KOPT-K1 (cell line): ENCODE results near the gene ARL14.
"Not testable (repeated sequence)": the region's sequence is repeated elsewhere in the genome, so short reads cannot be mapped to it uniquely, and the experiment has no call there.

Experiments used
- H3K27ac ChIP-seq: fragments of 200-600 bp; sonication (generic); 2 replicates; pipeline ENCODE4 v1.5.1; 2016; ENCODE audit warnings: antibody characterized with exemption, mild to moderate bottlenecking, low read depth, low read length; ENCODE audit not compliant: poor library complexity, severe bottlenecking
- H3K36me3 ChIP-seq: fragments of 200-600 bp; sonication (generic); 2 replicates; pipeline ENCODE4 v1.5.1; 2017; ENCODE audit warnings: antibody characterized with exemption, mild to moderate bottlenecking, low read length, moderate library complexity; ENCODE audit not compliant: insufficient read depth
- H3K9me3 ChIP-seq: fragments of 200-600 bp; sonication (generic); 2 replicates; pipeline ENCODE4 v1.5.1; 2017; ENCODE audit warnings: antibody characterized with exemption, low read length, mild to moderate bottlenecking; ENCODE audit not compliant: insufficient read depth, poor library complexity, severe bottlenecking

ARL14 gene

DNA sequence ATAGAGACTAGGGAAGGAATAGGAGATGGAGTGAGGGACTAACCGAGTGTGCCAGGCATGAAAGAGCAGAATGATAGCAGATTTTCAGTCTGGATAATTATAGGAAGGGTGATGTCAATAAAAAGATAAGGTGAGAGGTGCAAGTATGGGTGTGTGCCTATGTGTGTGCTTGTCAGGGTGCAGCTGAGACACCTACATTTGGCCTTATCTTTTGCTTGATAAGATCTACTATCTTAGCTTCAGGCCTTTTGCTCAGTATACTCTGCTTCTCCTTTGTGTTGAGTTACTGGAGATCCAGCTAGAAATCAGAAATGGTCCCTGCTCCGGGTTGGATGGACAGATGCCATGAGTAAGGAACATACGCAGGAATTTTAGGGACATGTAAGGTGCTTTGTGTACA is 17.4 kb downstream of the ARL14 start:
- Histone ChIP-seq H3K9me3 (no peaks in the 10 kb centered on the region), H3K36me3 (no peaks in the 10 kb centered on the region), H3K27ac (no peak overlapping the region)

DNA sequence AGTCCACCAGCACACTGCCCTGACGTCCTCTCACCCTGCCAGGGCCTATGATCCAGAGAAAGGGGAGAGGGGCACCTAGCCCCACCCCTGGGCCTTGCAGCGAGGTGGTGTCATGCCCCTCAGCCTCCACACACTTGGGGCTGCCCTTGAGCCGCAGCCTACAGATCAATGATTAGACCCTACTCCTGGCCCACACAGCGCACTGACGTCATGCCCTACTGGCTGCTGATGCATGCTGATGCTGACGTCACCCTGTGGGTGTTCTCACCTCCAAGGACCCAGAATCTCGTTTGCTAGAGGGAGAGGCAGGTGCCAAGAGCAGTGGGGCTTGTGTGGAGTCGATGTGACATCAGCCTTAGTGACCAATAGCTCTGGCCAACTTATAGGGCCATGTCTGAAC is 18.0 kb downstream of the ARL14 start:
- Histone ChIP-seq H3K9me3 (no peaks in the 10 kb centered on the region), H3K36me3 (no peaks in the 10 kb centered on the region), H3K27ac (no peak overlapping the region)

DNA sequence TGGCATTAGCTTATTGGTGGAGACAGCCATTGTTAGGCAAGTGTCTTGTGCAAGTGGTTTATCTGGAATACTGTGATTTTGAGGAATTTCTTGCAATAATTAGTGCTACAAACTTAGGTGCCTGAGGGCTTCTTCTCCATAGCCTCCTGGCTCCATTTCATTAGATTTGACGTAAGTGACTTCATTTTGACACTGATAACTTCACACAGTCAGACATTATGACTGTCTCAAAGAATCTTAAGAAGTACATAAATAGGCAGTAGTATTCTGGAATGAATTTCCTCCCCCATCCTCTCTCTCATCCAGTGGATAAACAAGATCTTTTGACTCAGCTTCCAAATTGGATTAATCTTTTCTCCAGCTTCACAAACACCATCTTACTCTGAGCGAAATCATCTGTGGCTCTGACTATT is 19.0 kb downstream of the ARL14 start:
- H3K36me3 ChIP-seq: no peaks in the 10 kb centered on the region
- H3K9me3 ChIP-seq: no peaks in the 10 kb centered on the region
- H3K27ac ChIP-seq: no peak overlapping the region

DNA sequence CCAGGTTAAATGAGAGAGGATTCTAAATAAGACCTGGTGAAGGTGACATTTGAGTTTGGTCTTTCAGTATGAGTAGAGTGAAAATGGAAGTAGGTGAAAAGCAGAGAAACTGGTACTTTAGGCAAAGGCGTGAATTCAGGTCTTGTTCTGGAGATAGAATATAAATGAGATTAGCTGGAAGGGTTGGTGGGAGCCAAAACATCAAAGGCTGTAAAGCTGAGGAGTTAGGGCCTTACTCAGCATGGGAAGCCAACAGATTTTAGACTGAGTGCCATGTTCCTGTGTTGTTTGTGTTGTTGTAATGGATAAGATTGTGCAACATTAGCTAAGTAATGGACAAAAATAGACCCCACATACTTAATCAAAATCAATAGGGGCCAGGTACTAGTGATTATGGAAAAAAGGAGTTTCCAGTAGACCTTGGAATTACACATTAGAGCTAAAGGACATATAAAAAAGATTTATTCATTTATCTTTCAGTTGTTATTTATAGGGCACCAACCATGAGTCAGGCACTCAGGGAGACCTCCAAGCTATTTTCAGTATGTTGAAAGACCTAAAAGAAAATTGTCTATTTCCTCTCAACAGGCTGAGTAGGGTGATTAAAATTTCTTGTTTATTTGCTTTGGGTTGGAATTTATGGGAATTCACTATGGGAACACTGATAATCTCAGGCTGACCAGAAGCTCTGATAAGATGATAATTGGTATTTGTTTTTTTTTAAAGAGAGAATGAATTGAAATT is 20.8 kb downstream of the ARL14 start:
- no peak overlapping the region for H3K27ac ChIP-seq
- no peaks in the 10 kb centered on the region for H3K36me3 ChIP-seq
- H3K9me3 ChIP-seq: no peaks in the 10 kb centered on the region

DNA sequence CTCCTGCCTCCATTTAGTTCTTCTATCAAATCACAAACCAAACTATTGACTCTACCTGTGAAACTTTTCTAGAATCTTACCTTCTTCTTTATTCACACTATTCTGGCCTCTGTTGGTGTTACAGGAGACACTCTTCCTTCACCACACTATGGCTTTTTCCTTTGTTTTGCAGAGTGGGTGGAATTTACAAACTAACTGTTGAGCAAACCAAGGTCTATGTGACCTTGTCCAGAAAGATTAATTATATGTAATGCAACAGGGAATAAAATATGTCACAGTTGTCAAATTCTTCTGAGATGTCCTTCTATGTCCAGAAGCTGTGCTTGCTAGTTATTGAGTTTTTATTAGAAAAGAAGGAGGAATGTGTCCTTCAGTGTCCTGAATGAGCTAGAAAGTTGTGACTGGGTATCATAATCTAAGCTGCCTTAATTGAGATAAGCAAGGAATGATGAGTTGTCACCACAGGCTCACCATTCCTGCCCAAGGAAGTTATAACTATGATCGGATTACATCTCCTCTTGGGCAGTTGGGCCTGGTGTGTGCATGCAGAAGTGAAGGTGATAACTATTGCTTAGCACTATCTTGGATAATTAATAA is 21.7 kb downstream of the ARL14 start:
- Histone ChIP-seq H3K36me3 (no peaks in the 10 kb centered on the region), H3K27ac (no peak overlapping the region), H3K9me3 (no peaks in the 10 kb centered on the region)

DNA sequence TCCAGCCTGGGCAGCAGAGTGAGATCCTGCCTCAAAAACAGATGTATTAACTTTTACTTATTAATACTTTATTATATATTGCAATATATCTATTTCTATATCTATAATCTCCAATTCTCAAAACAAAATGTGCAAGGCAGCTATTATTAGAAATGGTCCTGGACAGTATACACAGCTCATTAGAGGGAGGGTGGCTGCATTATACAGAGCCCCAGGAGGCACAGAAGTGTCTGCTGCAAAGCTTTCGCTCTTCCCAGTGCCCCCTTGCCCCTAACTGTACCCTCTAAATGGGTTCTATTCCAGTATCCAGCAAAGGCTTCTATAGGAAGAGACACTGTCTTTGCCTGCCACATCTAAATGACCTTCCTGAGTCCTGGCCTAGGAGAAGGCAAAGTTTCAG is 24.5 kb downstream of the ARL14 start:
- Histone ChIP-seq H3K9me3 (no peaks in the 10 kb centered on the region), H3K27ac (no peak overlapping the region), H3K36me3 (no peaks in the 10 kb centered on the region)

DNA sequence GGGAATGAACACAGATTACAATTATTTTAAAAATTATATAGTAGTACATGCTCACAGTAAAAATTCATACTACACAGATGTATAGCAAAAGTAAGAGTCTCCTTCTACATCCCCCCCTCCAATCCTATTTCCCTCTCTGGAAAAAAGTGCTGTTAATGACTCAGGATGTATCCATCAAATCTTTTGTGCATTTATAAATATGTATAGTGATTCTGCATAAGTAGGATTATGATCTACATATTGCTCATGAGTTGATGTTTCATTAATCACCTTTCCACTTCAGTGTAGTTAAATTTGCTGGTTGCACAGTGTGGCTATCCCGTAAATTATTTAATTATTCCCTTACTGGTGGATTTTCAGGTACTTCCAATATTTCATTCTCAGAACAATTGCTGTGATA is 25.3 kb downstream of the ARL14 start:
- Histone ChIP-seq H3K36me3 (no peaks in the 10 kb centered on the region), H3K9me3 (no peaks in the 10 kb centered on the region), H3K27ac (no peak overlapping the region)

DNA sequence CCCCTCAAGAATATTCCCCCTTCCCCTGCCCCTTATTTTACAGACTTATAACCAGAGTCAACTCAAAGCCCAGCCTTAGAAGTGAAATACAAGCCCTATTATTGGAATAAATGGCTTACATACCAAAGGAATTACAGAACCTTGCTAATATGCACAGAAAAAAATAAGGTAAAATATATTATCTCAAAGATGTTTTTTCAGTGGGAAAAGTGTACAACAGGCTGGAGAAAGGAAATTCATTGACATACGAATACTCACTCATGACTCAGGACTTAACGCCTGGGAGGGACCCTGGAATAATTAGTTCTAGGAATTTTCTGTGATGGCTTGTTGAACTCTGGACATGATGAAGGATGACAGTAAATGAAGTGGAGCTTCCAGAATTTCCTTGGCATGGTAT is 27.0 kb downstream of the ARL14 start:
- Histone ChIP-seq H3K27ac (no peak overlapping the region), H3K9me3 (no peaks in the 10 kb centered on the region), H3K36me3 (no peaks in the 10 kb centered on the region)

DNA sequence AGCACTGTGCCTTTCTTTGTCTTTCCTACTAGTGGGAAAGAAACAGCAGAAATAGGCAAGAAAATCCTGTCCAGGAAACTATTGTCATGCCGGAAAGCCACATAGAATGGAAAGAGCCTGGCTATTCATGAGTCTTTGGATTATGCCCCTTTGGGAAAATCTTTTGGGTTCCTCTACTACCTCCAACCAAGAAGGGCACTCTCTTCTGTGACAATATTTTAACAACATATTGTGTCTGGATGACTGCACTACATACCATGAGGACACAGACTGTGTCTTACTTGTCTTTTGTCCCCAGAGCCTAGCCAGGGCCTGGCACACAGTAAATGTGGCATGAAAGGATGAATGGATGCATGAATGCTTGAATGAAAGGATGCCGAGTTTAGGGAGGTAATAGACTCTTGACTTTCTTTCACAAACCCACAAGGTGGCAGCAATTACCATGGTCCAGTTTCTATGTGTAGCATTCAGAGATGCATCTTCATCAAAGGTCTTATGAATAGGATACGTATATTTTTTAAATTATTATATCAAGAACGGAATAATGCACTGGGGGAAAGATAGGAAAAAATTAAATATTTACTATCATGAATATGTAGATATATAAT is 30.3 kb downstream of the ARL14 start:
- H3K9me3 ChIP-seq: no peaks in the 10 kb centered on the region
- no peak overlapping the region for H3K27ac ChIP-seq
- no peaks in the 10 kb centered on the region for H3K36me3 ChIP-seq

DNA sequence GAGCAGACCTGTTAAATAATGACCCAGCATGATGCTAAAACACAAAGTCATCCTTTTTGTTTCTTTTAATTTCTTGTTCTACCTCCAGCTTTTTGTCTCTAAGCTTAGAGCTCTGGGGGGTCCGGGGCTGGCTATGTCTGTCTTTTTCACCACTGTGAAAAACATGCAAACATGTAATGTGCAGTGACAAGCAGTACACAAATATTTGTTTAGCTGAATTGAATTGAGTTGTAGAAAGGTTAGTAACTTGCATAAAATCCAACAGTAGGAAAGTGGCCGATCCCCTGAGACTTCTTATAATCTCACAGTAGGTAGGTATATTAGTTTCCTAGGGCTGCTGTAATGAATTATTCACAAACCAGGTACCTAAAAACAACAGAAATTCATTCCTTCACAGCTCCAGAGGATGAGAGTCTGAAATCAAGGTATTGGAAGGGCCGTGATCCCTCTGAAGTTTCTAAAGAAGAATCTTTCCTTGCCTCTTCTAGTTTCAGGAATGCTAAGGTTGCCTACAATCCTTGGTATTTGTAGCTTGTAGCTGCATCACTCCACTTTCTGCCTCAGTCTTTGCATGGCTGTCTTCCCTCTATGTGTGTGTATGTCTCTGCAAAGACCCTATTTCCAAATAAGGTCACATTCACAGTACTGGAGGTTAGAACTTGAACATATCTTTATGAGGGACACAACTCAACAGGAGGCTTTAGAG is 32.7 kb downstream of the ARL14 start:
- Histone ChIP-seq H3K36me3 (no peaks in the 10 kb centered on the region), H3K27ac (no peak overlapping the region)

DNA sequence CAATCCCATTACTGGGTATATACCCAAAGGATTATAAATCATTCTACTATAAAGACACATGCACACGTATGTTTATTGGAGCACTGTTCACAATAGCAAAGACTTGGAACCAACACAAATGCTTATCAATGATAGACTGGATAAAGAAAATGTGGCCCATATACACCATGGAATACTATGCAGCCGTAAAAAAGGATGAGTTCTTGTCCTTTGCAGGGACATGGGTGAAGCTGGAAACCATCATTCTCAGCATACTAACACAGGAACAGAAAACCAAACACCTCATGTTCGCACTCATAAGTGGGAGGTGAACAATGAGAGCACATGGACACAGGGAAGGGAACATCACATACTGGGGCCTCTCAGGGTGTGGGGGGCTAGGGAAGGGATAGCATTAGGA is 36.2 kb downstream of the ARL14 start:
- H3K27ac ChIP-seq, H3K9me3 ChIP-seq, H3K36me3 ChIP-seq: not testable (repeated sequence)

More for the DNA sequence above, 32.7 kb downstream of the ARL14 start:
- no peaks in the 10 kb centered on the region for H3K9me3 ChIP-seq

DNA sequence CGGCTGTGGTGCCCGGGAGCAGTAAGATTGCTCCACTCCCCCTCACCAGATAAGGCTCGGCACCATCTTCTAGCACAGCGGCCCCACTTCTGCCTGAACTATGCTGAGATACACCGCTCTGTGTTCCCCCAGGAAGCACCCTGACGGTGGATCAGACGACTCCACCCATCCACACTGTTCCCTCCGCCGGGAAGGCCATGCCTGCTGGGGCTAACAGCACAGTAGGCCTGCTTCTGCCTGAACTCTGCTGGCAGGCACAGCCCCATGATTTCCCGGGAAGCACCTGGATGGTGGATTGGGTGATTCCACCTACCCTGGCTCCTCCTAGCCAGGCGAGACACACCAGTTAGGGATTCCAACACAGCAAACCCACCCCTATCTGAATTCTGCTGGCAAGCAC is 42.8 kb downstream of the ARL14 start:
- Histone ChIP-seq H3K9me3 (no peaks in the 10 kb centered on the region), H3K27ac (no peak overlapping the region), H3K36me3 (no peaks in the 10 kb centered on the region)

DNA sequence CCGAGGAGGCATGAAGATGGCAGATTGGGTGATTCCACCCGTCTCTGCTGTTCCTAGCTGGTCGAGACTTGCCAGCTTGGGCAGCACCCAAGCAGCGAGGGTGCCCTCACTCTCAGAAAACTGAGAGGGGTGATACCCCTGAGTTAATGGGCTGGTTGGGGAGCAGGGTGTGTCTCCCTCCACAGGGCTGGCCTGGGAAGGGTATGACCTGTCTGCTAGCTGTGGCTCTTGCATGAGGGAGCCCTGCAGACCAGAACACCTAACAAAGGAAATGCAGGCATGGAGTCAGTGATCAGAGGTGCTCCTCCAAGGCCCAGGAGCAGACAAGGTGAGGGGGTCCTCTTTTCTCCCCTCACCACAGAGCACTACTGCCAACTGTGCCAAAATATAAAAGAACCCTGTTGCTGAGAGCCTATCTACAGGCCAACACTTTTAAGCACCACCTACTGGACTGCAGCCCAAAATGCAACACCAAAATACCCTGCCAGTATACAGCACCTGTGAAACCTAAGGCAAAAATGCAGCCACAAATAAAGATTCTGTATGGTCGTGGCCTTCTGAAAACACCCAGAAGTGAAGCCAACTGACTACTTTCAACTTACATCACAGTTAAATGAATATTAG is 43.3 kb downstream of the ARL14 start:
- Histone ChIP-seq H3K9me3 (no peaks in the 10 kb centered on the region), H3K27ac (no peak overlapping the region)

DNA sequence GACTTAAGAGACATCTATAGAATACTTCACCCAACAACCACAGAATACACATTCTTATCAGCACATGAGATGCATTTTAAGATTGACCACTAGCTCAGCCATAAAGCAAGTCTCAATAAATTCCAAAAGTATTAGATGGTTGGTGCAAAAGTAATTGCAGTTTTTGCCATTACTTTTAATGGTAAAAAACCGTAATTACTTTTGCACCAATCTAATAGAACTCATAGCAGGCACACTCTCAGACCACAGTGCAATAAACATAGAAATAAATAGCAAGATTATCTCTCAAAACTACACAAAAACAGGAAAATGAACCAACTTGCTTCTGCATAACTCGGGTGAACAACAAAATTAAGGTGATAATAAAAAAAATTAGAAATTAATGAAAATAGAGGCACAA is 45.4 kb downstream of the ARL14 start:
- Histone ChIP-seq H3K9me3 (no peaks in the 10 kb centered on the region), H3K27ac (no peak overlapping the region), H3K36me3 (no peaks in the 10 kb centered on the region)

More for the DNA sequence above, 43.3 kb downstream of the ARL14 start:
- H3K36me3 ChIP-seq: no peaks in the 10 kb centered on the region

DNA sequence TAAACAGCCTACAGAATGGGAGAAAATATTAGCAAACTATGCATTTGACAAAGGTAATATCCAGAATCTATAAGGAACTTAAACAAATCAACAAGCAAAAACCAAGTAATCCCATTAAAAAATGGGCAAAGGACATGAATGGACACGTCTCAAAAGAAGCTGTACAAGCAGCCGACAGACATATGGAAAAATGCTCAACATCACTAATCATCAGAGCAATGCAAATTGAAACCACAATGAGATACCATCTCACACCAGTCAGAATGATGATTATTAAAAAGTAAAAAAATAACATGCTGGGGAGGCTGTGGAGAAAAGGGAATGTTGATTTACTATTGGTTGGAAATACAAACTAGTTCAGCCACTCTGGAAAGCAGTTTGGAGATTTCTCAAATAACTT is 48.4 kb downstream of the ARL14 start:
- Histone ChIP-seq H3K9me3 (no peaks in the 10 kb centered on the region), H3K27ac (no peak overlapping the region), H3K36me3 (no peaks in the 10 kb centered on the region)
